GM21447 (cell line): ENCODE results near the gene MET.

Experiments used
- ATAC-seq: cut with Tn5 transposase; IDR thresholded peaks from one replicate; pipeline ENCODE4 v1.9.1; 2021; ENCODE audit not compliant: unreplicated experiment

MET gene

GRCh38 chr7:116837586-116837985 lies 165.6 kb downstream of the MET start:
- ATAC-seq, result no peak

GRCh38 chr7:116840256-116840655 lies 168.3 kb downstream of the MET start:
- no peak for ATAC-seq

- no peak for ATAC-seq
Observed at GRCh38 chr7:116842371-116842770, 170.4 kb downstream of the MET start.

GRCh38 chr7:116843378-116843777 lies 171.4 kb downstream of the MET start:
- no peak for ATAC-seq
